Inflammatory macrophage treated with lipopolysaccharide for 1 hour (primary cell): Measurements from ENCODE around the gene RCL1.
"Not testable (repeated sequence)": the region's sequence is repeated elsewhere in the genome, so short reads cannot be mapped to it uniquely, and the experiment has no call there.

ENCODE experiments used
- DNase-seq, 2 donors: peaks; one replicate each; pipeline ENCODE4 v3.0.0-alpha.2; 2020 to 2022

Gene RCL1

GRCh38 chr9:4890242-4890641 lies 97.5 kb downstream of the RCL1 start:
- DNase-seq: no peak

GRCh38 chr9:4890929-4891328 lies 98.2 kb downstream of the RCL1 start:
- no peak for DNase-seq

- DNase-seq: no peak
Measured at GRCh38 chr9:4891674-4892073, 98.9 kb downstream of the RCL1 start.

- DNase-seq: no peak
Measured at GRCh38 chr9:4892501-4893194, 99.9 kb downstream of the RCL1 start.

- DNase-seq: no peak
Measured at GRCh38 chr9:4894076-4894475, 101.3 kb downstream of the RCL1 start.

GRCh38 chr9:4899853-4900252 lies 107.1 kb downstream of the RCL1 start:
- not testable (repeated sequence) for DNase-seq

GRCh38 chr9:4901401-4902134 lies 108.8 kb downstream of the RCL1 start:
- DNase-seq: not testable (repeated sequence)

- DNase-seq: peak in 1 of 2 donors; percentile 26
Measured at GRCh38 chr9:4902135-4902475, 109.4 kb downstream of the RCL1 start.

- DNase-seq: peak; percentile 3 to 41
Measured at GRCh38 chr9:4904322-4905134, 111.8 kb downstream of the RCL1 start.

GRCh38 chr9:4905135-4905490 lies 112.4 kb downstream of the RCL1 start:
- DNase-seq: no peak
